ENCODE data around the gene CREB3L2. TPM values are rescaled to one million over a fixed set of nuclear protein-coding genes. Genes with fewer than 3 reads are reported as not detected.

The CREB3L2 gene
- total and polyA plus RNA-seq, 7 donors, result 2.2 to 14.7 (median 6.7) TPM

DNA sequence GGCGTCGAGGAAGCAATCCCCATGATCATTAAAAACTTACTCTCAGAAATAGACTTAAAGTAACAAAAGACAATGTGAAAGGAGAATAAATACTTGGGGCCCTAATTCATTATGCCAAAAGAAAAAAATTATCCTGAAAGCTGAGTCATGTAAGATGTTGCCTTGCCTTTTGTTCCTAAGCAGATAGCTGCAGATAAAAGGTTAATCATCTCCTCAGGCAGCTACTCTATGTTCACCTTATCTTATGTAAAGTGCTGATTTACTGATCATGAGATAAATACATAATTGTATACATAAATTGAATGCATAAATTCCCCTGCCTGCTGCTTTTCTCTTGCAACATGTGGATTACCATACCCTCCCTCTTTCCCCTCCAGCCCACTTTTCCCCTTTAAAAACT lies 28.1 kb upstream of the CREB3L2 start:
- H3K27ac ChIP-seq, result no peak overlapping the region
- TF ChIP-seq, protein P1, sequence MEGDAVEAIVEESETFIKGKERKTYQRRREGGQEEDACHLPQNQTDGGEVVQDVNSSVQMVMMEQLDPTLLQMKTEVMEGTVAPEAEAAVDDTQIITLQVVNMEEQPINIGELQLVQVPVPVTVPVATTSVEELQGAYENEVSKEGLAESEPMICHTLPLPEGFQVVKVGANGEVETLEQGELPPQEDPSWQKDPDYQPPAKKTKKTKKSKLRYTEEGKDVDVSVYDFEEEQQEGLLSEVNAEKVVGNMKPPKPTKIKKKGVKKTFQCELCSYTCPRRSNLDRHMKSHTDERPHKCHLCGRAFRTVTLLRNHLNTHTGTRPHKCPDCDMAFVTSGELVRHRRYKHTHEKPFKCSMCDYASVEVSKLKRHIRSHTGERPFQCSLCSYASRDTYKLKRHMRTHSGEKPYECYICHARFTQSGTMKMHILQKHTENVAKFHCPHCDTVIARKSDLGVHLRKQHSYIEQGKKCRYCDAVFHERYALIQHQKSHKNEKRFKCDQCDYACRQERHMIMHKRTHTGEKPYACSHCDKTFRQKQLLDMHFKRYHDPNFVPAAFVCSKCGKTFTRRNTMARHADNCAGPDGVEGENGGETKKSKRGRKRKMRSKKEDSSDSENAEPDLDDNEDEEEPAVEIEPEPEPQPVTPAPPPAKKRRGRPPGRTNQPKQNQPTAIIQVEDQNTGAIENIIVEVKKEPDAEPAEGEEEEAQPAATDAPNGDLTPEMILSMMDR (IDR thresholded peaks at IDR 0.05), result no peak
- 78 to 84% (median 81%) methylated on average over 2 of the region's 2 CpGs for whole genome bisulfite sequencing, 3 donors
- ATAC-seq (no peak), DNase-seq (no peak)
- H3K4me1 ChIP-seq, result no peaks in the 10 kb centered on the region
- intact Hi-C loops (cut with DNase I), result no loop called here
- no peaks in the 10 kb centered on the region for H3K36me3 ChIP-seq (ENCODE audit: insufficient read depth in 1 of 2, low read depth in 1 of 2)
- no peaks in the 10 kb centered on the region for H3K9me3 ChIP-seq
- H3K4me3 ChIP-seq, result no peak overlapping the region
- peaks cover 0 to 3% (median 0%) of the 10 kb centered on the region in 3 donors for H3K27me3 ChIP-seq (ENCODE audit: insufficient read depth in 3 of 3, low read length in 2 of 3)

DNA sequence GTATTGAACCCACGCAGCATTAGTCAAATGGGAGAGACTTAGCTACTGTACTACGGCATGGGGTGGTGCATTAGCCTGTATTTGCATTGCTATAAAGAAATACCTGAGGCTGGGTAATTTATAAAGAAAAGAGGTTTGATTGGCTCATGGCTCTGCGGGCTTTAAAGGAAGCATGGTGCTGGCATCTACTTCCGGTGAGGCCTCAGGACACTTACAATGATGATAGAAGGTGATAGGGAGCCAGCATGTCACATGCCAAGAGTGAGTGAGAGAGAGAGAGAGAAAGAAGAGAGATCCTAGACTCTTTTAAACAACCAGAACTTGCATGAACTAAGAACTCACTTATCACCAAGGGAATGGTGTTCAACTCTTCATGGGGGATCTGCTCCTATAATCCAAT lies 27.2 kb upstream of the CREB3L2 start:
- intact Hi-C loops (cut with DNase I), result no loop called here
- H3K4me3 ChIP-seq, result no peak overlapping the region
- no peaks in the 10 kb centered on the region for H3K4me1 ChIP-seq
- H3K36me3 ChIP-seq (ENCODE audit: insufficient read depth in 1 of 2, low read depth in 1 of 2), result no peaks in the 10 kb centered on the region
- no peak for DNase-seq
- 83 to 88% (median 86%) methylated on average over 4 of the region's 4 CpGs for WGBS, 3 donors
- no peaks in the 10 kb centered on the region for H3K9me3 ChIP-seq
- peaks cover 0 to 3% (median 0%) of the 10 kb centered on the region in 3 donors for H3K27me3 ChIP-seq (ENCODE audit: insufficient read depth in 3 of 3, low read length in 2 of 3)
- no peak for ATAC-seq
- no peak overlapping the region for H3K27ac ChIP-seq
- TF ChIP-seq, protein P1 (IDR thresholded peaks at IDR 0.05), result no peak

DNA sequence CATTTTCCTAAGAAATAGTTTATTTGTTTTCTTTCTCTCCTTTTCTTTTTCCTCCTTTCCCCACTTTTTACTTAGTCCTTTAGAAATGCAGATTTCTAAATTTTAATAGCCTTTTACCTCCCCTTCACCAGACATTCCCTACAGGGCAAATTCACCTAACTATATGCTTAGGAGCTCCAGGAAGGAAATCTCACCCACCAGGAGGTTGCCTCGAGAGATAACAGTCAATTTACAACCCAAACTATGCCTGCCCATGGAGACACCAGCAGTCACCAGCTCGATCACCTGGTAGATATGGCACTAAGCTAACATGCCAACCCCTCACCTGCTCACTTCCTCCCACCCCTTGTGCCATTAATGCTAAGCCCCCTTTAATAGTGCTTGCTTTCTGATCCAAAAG lies 25.2 kb upstream of the CREB3L2 start:
- H3K9me3 ChIP-seq, result no peaks in the 10 kb centered on the region
- 15 to 35% (median 26%) methylated on average over 2 of the region's 2 CpGs for WGBS, 3 donors
- H3K27me3 ChIP-seq (ENCODE audit: insufficient read depth in 3 of 3, low read length in 2 of 3), result peaks cover 0 to 3% (median 0%) of the 10 kb centered on the region in 3 donors
- ATAC-seq (no peak), DNase-seq (no peak)
- H3K36me3 ChIP-seq (ENCODE audit: insufficient read depth in 1 of 2, low read depth in 1 of 2), result no peaks in the 10 kb centered on the region
- no peak overlapping the region for H3K4me3 ChIP-seq
- intact Hi-C loops (cut with DNase I), result no loop called here
- no peaks in the 10 kb centered on the region for H3K4me1 ChIP-seq
- TF ChIP-seq, protein P1 (IDR thresholded peaks at IDR 0.05), result no peak
- H3K27ac ChIP-seq, result no peak overlapping the region

DNA sequence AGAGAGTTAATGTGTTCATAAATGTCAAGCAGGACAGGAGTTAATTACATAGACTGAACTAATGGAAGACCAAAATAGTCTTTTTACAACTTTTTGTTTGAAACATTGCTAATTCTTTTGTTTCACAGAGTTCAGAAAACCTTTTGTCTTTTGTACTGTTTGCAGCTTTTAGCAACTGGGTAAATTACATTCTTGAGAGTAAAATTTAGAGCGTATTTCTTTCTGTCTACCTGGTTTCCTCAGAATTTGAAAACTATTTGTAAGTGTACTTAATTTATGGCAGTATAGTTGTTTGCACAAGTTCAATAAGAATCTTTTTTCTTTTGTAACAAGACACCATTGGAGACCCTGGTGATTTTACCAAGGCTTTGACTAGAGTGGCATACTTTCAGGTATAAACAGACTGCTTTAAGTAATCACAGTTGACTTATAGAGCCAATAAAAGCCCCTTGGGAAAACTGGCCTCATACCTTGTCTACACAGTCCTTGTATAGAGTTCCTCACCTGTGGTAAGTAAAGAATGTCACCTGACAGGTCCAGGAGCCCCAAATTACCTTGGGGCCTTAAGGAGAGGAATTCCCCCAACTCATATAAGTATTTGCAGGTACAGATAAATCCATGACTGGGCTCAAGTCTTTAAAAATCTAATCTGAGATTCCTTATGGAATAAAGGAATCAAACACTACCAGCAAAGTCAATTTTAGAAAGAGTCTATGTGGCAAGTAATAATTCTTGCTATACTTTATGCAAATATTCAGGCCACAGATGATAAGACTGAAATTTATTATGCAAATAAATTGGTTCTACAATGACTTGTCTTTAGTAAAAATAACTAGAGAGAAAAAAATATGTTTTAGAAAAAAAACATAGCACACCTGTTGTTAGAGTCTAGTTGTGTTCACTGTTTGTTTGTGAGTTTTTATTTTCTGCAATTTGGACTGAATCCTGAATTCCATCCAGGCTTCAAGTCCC lies 23.6 kb upstream of the CREB3L2 start:
- Histone ChIP-seq H3K27ac (no peak overlapping the region), H3K36me3 (ENCODE audit: insufficient read depth in 1 of 2, low read depth in 1 of 2) (no peaks in the 10 kb centered on the region), H3K4me3 (no peak overlapping the region), H3K27me3 (ENCODE audit: insufficient read depth in 3 of 3, low read length in 2 of 3) (peaks cover 0 to 3% (median 0%) of the 10 kb centered on the region in 3 donors), H3K4me1 (no peaks in the 10 kb centered on the region), H3K9me3 (no peaks in the 10 kb centered on the region)
- DNase-seq, result no peak
- TF ChIP-seq, protein P1 (IDR thresholded peaks at IDR 0.05), result no peak
- intact Hi-C loops (cut with DNase I), result no loop called here
- 94 to 97% (median 95%) methylated on average over 1 of the region's 1 CpG for WGBS, 3 donors
- ATAC-seq, result no peak

All from psoas muscle (tissue), 8 donors.